Mesendoderm (in vitro differentiated cells): ENCODE measurements around the gene ANKRD55.
"Not testable (repeated sequence)": the region's sequence is repeated elsewhere in the genome, so short reads cannot be mapped to it uniquely, and the experiment has no call there.

ENCODE experiments used
- DNase-seq: peaks from one replicate; pipeline ENCODE4 v3.0.0; 2013
- H2AK5ac ChIP-seq: 2 replicates; pipeline ENCODE4 v1.6.1; 2013; ENCODE audit warnings: low read length, inconsistent platforms
- H2BK120ac ChIP-seq: 2 replicates; pipeline ENCODE4 v1.6.1; 2013; ENCODE audit warnings: low read depth, mild to moderate bottlenecking, low read length, moderate library complexity, mixed read lengths
- H2BK15ac ChIP-seq: replicated peaks from 2 replicates; pipeline ENCODE4 v1.6.1; 2013; ENCODE audit warnings: low read depth, mild to moderate bottlenecking, moderate library complexity
- H2BK5ac ChIP-seq: 2 replicates; pipeline ENCODE4 v1.6.1; 2013; ENCODE audit warnings: low read length, inconsistent platforms
- H3K18ac ChIP-seq: 2 replicates; pipeline ENCODE4 v1.6.1; 2013; ENCODE audit warnings: mild to moderate bottlenecking, low read length, mixed read lengths
- H3K23ac ChIP-seq: one replicate; pipeline ENCODE4 v1.6.1; 2013; ENCODE audit warnings: low read length
- H3K27ac ChIP-seq: 2 replicates; pipeline ENCODE4 v1.5.1; 2013; ENCODE audit warnings: low read depth, mild to moderate bottlenecking, inconsistent platforms, low read length, moderate library complexity
- H3K27me3 ChIP-seq: 2 replicates; pipeline ENCODE4 v1.6.1; 2013; ENCODE audit warnings: low read length, control low read depth, mild to moderate bottlenecking, inconsistent platforms; ENCODE audit not compliant: insufficient read depth, poor library complexity
- H3K36me3 ChIP-seq: 2 replicates; pipeline ENCODE4 v1.6.1; 2013; ENCODE audit warnings: low read length, inconsistent platforms; ENCODE audit not compliant: control insufficient read depth, insufficient read depth
- H3K4ac ChIP-seq: one replicate; pipeline ENCODE4 v1.6.1; 2013; ENCODE audit warnings: low read depth, mild to moderate bottlenecking, low read length, moderate library complexity
- H3K4me1 ChIP-seq: 2 replicates; pipeline ENCODE4 v1.6.1; 2013; ENCODE audit warnings: low read depth, low read length, inconsistent platforms; ENCODE audit not compliant: control insufficient read depth
- H3K4me2 ChIP-seq: 2 replicates; pipeline ENCODE4 v1.6.1; 2013; ENCODE audit warnings: low read length
- H3K4me3 ChIP-seq: 2 replicates; pipeline ENCODE4 v1.5.1; 2013; ENCODE audit warnings: mild to moderate bottlenecking, low read length
- H3K56ac ChIP-seq: one replicate; pipeline ENCODE4 v1.6.1; 2013; ENCODE audit warnings: low read length
- H3K79me1 ChIP-seq: 2 replicates; pipeline ENCODE4 v1.6.1; 2013; ENCODE audit warnings: low read length, inconsistent platforms
- H3K79me2 ChIP-seq: 2 replicates; pipeline ENCODE4 v1.6.1; 2013; ENCODE audit warnings: mild to moderate bottlenecking, low read length; ENCODE audit not compliant: control insufficient read depth, insufficient read depth
- H3K9ac ChIP-seq: 2 replicates; pipeline ENCODE4 v1.6.1; 2013; ENCODE audit warnings: low read length, inconsistent platforms
- H4K5ac ChIP-seq: one replicate; pipeline ENCODE4 v1.6.1; 2013; ENCODE audit warnings: low read length
- H4K8ac ChIP-seq: one replicate; pipeline ENCODE4 v1.6.1; 2013; ENCODE audit warnings: low read depth, mild to moderate bottlenecking, control low read depth, low read length, moderate library complexity
- WGBS: extraction: QIAGEN DNeasy Blood & Tissue Kit; methylation state at CpG from one replicate; pipeline ENCODE4 v1.1.7; 2013; ENCODE audit warnings: low lambda C conversion rate, missing lambda C conversion rate; ENCODE audit not compliant: insufficient coverage; ENCODE audit errors: extremely low coverage; 5-methylcytosine and 5-hydroxymethylcytosine counted together

ANKRD55 gene

DNA sequence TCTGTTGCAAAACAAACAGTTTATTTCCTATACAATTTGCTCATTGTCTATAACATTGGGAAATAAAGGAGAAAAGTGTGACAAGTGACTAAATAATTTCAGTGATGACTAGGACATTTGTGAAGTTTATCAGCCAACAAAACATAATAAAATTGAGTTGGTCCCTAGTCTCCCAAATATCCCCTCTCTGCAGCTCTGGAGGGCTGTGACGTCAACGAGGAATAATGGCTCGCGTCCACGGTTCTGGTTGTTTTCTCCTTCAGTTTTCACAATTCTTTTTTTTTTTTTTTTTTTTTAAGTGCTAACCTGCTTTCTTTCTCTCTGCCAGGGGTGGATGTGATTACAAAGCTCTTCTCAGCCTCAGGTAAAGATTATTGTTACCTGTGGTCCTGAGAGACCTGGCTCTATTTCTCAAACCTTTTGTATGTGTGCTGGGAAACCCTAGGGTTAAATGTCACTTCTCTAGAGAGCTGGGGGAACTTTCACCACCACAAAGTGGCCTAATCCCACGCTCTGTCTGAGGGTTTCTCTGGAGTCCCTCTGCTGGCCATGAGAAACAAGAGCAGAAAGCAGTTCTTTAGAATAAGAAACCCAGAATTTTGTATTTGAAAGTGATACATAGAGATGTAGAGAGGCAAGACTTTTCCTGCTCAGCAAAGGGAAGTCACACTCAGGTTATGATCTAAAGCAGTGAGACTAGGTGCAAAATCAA lies 36.2 kb upstream of the ANKRD55 start:
- Histone ChIP-seq H3K4me3 (no peak overlapping the region), H4K5ac (no peak overlapping the region), H3K4ac (no peak overlapping the region), H3K56ac (no peak overlapping the region), H2BK15ac (no peak overlapping the region), H2BK120ac (no peak overlapping the region), H3K4me1 (no peaks in the 10 kb centered on the region), H3K27me3 (no peaks in the 10 kb centered on the region), H3K4me2 (no peak overlapping the region), H2AK5ac (no peak overlapping the region), H4K8ac (no peak overlapping the region), H3K23ac (no peak overlapping the region), H3K27ac (no peak overlapping the region), H3K18ac (no peak overlapping the region), H2BK5ac (no peak overlapping the region), H3K36me3 (no peaks in the 10 kb centered on the region), H3K79me2 (no peaks in the 10 kb centered on the region), H3K9ac (no peak overlapping the region), H3K79me1 (no peaks in the 10 kb centered on the region)
- DNase-seq: peak; percentile 74
- no CpG with 5 or more reads among the region's 6 CpGs for WGBS

DNA sequence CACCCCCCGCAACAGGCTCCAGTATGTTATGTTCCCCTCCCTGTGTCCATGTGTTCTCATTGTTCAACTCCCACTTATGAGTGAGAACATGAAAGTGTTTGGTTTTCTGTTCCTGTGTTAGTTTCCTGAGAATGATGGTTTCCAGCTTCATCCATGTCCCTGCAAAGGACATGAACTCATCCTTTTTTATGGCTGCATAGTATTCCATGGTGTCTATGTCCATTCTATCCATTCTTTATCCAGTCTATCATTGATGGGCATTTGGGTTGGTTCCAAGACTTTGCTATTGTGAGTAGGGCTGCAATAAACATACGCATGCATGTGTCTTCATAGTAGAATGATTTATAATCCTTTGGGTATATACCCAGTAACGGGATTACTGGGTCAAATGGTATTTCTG lies 35.6 kb upstream of the ANKRD55 start:
- H3K18ac ChIP-seq, H4K5ac ChIP-seq, H4K8ac ChIP-seq, H3K4me2 ChIP-seq, H3K56ac ChIP-seq, H3K23ac ChIP-seq, H3K79me2 ChIP-seq, H3K9ac ChIP-seq, H2AK5ac ChIP-seq, H3K4me1 ChIP-seq, H3K79me1 ChIP-seq, H2BK15ac ChIP-seq, H3K4ac ChIP-seq, H3K4me3 ChIP-seq, H3K27me3 ChIP-seq, H2BK5ac ChIP-seq, DNase-seq, H3K36me3 ChIP-seq, H2BK120ac ChIP-seq, H3K27ac ChIP-seq: not testable (repeated sequence)
- WGBS: no CpG with 5 or more reads among the region's 3 CpGs

DNA sequence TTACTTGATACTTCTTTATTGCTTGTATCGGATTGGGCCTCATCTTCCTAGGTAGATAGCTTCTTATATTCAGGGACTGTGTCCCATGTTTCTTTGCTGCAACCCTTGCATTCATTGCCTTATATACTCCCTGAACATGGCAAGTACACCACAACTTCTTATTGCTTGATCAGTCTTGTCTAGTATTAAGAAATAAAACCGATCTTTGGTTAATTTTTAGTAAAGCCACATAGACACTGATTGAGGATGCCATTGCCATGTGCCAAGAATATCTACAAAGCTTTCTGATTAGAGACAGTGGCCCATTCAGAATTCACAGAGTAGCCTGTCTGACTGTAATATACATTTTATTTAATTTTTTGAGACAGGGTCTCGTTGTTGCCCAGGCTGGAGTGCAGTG lies 34.7 kb upstream of the ANKRD55 start:
- peaks cover 1% of the 10 kb centered on the region for H3K4me1 ChIP-seq
- DNase-seq: no peak
- H3K79me2 ChIP-seq: no peaks in the 10 kb centered on the region
- no CpG with 5 or more reads among the region's 3 CpGs for WGBS
- H3K18ac ChIP-seq: no peak overlapping the region
- no peak overlapping the region for H2BK5ac ChIP-seq
- no peak overlapping the region for H4K5ac ChIP-seq
- no peak overlapping the region for H4K8ac ChIP-seq
- no peak overlapping the region for H3K4me2 ChIP-seq
- no peaks in the 10 kb centered on the region for H3K36me3 ChIP-seq
- no peak overlapping the region for H3K4me3 ChIP-seq
- H3K56ac ChIP-seq: no peak overlapping the region
- no peak overlapping the region for H3K23ac ChIP-seq
- H3K9ac ChIP-seq: no peak overlapping the region
- no peak overlapping the region for H3K27ac ChIP-seq
- H3K4ac ChIP-seq: no peak overlapping the region
- H2BK120ac ChIP-seq: no peak overlapping the region
- no peak overlapping the region for H2BK15ac ChIP-seq
- no peaks in the 10 kb centered on the region for H3K79me1 ChIP-seq
- no peak overlapping the region for H2AK5ac ChIP-seq
- no peaks in the 10 kb centered on the region for H3K27me3 ChIP-seq

DNA sequence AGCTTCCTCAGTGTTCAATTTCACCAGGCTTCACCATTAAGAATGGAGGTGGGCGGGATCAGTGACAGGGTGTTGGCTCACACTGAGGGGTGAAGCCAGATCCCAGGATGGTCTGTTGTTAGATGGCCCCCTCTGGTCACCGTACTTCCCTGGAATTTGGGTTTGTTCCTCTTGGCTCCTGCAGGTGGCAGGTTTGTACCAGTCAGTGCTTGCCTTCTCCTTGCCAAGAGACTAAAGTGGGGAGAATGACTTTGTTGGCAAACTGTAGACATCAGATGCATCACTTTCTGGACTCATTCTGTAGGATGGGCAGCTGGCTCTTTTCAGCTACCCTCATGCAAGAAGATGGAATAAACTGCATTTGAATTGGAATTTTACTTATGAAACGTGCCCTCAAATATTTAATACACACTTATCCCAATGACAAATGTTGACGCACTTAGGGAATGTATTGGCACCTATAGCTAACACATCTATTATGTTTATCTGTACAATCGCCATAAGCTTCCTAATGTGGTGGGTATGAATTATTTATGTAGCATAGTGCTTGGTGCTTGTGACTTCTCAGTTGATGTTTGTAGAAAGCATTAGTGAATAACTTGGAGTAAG lies 31.4 kb upstream of the ANKRD55 start:
- no peak overlapping the region for H3K9ac ChIP-seq
- H3K79me1 ChIP-seq: no peaks in the 10 kb centered on the region
- no peak overlapping the region for H3K18ac ChIP-seq
- H3K27ac ChIP-seq: no peak overlapping the region
- no CpG with 5 or more reads among the region's 5 CpGs for WGBS
- no peaks in the 10 kb centered on the region for H3K79me2 ChIP-seq
- H2AK5ac ChIP-seq: no peak overlapping the region
- no peak overlapping the region for H3K23ac ChIP-seq
- H3K4me3 ChIP-seq: no peak overlapping the region
- no peaks in the 10 kb centered on the region for H3K27me3 ChIP-seq
- H4K5ac ChIP-seq: no peak overlapping the region
- DNase-seq: peak; percentile 94
- no peak overlapping the region for H2BK15ac ChIP-seq
- H2BK120ac ChIP-seq: no peak overlapping the region
- no peak overlapping the region for H3K4ac ChIP-seq
- no peak overlapping the region for H3K4me2 ChIP-seq
- no peak overlapping the region for H2BK5ac ChIP-seq
- peaks cover 1% of the 10 kb centered on the region for H3K4me1 ChIP-seq
- H3K36me3 ChIP-seq: no peaks in the 10 kb centered on the region
- no peak overlapping the region for H4K8ac ChIP-seq
- no peak overlapping the region for H3K56ac ChIP-seq

DNA sequence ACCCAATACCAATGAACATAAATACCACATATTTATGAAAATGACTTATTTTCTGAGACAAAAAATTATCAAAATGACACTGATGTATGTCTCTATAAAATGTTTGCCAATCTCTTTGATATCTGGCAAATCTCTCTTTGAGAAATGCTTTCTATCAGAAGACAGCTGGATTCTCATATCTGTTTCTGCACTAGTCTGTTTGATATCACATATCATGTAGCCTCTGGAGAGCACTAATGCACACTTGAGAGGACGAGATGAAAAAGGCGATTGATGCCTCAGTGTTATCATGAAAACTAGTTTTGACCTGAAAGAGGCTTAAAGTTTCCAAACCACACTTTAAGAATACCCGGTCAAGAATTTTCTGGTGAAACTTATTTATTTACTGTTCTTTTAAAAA lies 29.1 kb upstream of the ANKRD55 start:
- H2AK5ac ChIP-seq: no peak overlapping the region
- no peak overlapping the region for H3K27ac ChIP-seq
- no peak overlapping the region for H4K5ac ChIP-seq
- no peak overlapping the region for H3K18ac ChIP-seq
- no peak overlapping the region for H3K23ac ChIP-seq
- no peaks in the 10 kb centered on the region for H3K79me2 ChIP-seq
- no peak overlapping the region for H2BK15ac ChIP-seq
- no peak overlapping the region for H3K4me2 ChIP-seq
- no peak overlapping the region for H3K4me3 ChIP-seq
- H4K8ac ChIP-seq: no peak overlapping the region
- no CpG with 5 or more reads among the region's 3 CpGs for WGBS
- no peak for DNase-seq
- peaks cover 1% of the 10 kb centered on the region for H3K4me1 ChIP-seq
- no peak overlapping the region for H3K4ac ChIP-seq
- H2BK5ac ChIP-seq: no peak overlapping the region
- H3K36me3 ChIP-seq: no peaks in the 10 kb centered on the region
- no peaks in the 10 kb centered on the region for H3K27me3 ChIP-seq
- no peaks in the 10 kb centered on the region for H3K79me1 ChIP-seq
- no peak overlapping the region for H2BK120ac ChIP-seq
- no peak overlapping the region for H3K9ac ChIP-seq
- H3K56ac ChIP-seq: no peak overlapping the region
